Astrocyte of the cerebellum (primary cell): ENCODE measurements around the gene SAA2.
A peak's percentile ranks its signal among the peaks of the same experiment; 100 is the strongest.
"Not testable (repeated sequence)": the region's sequence is repeated elsewhere in the genome, so short reads cannot be mapped to it uniquely, and the experiment has no call there.

Experiments used
- DNase-seq: peaks from one replicate; pipeline ENCODE4 v3.0.0-alpha.2; 2011; ENCODE audit warnings: low read depth
- H3K4me3 ChIP-seq: 2 replicates; pipeline ENCODE4 v1.5.1; 2011; ENCODE audit warnings: mild to moderate bottlenecking, low read depth, low read length, moderate library complexity
- CTCF ChIP-seq: IDR thresholded peaks from 2 replicates; pipeline ENCODE4 v1.5.1; 2012; ENCODE audit warnings: low read length, low read depth, moderate library complexity, mild to moderate bottlenecking; ENCODE audit errors: missing control alignments
- in situ Hi-C: cut with HindIII; loops from 2 replicates; pipeline ENCODE4 v1.10.0; 2017; ENCODE audit warnings: low sequenced_read_pairs

The SAA2 gene

DNA sequence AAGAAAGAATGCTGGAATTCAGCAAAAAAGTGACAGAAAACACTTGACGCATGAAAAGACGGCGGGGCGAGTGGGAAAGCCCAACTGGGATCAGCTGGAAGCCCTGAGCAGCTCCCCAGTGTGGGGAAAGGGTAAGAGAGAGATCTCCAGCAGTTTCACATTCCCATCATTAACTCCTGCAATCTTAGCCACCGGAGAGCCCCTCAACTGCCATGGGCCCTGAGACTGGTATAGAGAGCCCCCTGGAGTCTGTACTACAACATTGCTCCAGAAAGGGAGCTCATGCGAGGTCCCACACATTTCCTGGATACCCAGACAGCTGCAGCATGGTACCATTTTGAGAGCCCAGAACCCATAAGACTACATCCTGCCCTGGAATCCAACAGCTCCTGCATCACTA lies 44.7 kb downstream of the SAA2 start:
- peak; percentile 39 for TF ChIP-seq CTCF
- no peak overlapping the region for H3K4me3 ChIP-seq
- no peak for DNase-seq
- in situ Hi-C loops: no loop called here

GRCh38 chr11:18197738-18198137 lies 50.7 kb downstream of the SAA2 start:
- in situ Hi-C loops, DNase-seq, H3K4me3 ChIP-seq: not testable (repeated sequence)

GRCh38 chr11:18196532-18196931 lies 51.9 kb downstream of the SAA2 start:
- no peak overlapping the region for H3K4me3 ChIP-seq
- no peak for DNase-seq
- TF ChIP-seq CTCF: no peak
- in situ Hi-C loops: no loop called here
